Uterus (tissue), 4 donors: ENCODE measurements around the gene ANKRD13C. TPM values are rescaled to one million over a fixed set of nuclear protein-coding genes. Genes with fewer than 3 reads are reported as not detected.

ENCODE experiments used
- DNase-seq, 2 donors: peaks; one replicate each; pipeline ENCODE4 v3.0.0-alpha.2; 2019 to 2020
- H3K27ac ChIP-seq, 2 donors: fragments of 200-600 bp; sonication (generic); 1 replicate in 1 of 2; 2 replicates in 1 of 2; pipeline ENCODE4 v1.5.1; 2016 to 2018
- H3K27me3 ChIP-seq, 2 donors: fragments of 200-600 bp; sonication (generic); one replicate each; pipeline ENCODE4 v1.5.1; 2018 to 2019; ENCODE audit warnings: control low read depth in 1 of 2
- H3K36me3 ChIP-seq, 2 donors: fragments of 200-600 bp; sonication (generic); one replicate each; pipeline ENCODE4 v1.5.1; 2019; ENCODE audit warnings: control low read depth in 1 of 2
- H3K4me1 ChIP-seq, 2 donors: fragments of 200-600 bp; sonication (generic); one replicate each; pipeline ENCODE4 v1.5.1; 2018 to 2019; ENCODE audit warnings: control low read depth in 1 of 2
- H3K4me3 ChIP-seq, 2 donors: fragments of 200-600 bp; sonication (generic); 1 replicate in 1 of 2; 2 replicates in 1 of 2; pipeline ENCODE4 v1.5.1; 2018 to 2019; ENCODE audit warnings: mild to moderate bottlenecking in 1 of 2
- H3K9me3 ChIP-seq, 2 donors: fragments of 200-600 bp; sonication (generic); one replicate each; pipeline ENCODE4 v1.5.1; 2019; ENCODE audit warnings: control low read depth in 1 of 2
- POLR2A ChIP-seq, 2 donors: fragments of 450-650 bp; IDR thresholded peaks; one replicate each; pipeline ENCODE4 v1.6.1; 2016; ENCODE audit warnings: antibody characterized with exemption in 2 of 2, mild to moderate bottlenecking in 1 of 2, moderate library complexity in 1 of 2
- intact Hi-C: fragments of 100-400 bp; cut with DNase I; formaldehyde crosslinking; loops from one replicate; pipeline ENCODE4 v1.15.1; 2023; ENCODE audit warnings: low total_unique reads
- total RNA-seq, 4 donors: library from RNA; depleted of rRNA in 3 of 4; stranded (reverse); fragments of >200 nt in 3 of 4; gene quantifications; one replicate each; pipeline versions ENCODE4 v1.1.0 to v1.2.4, GENCODE V29; 2014 to 2023
- TF ChIP-seq, protein P1 (sequence below), 4 experiments: fragments of 200-600 bp in 2 of 4; fragments of 450-650 bp in 2 of 4; sonication (generic) in 2 of 4; IDR thresholded peaks; one replicate each; pipeline ENCODE4 v1.5.1; 2016 to 2019; ENCODE audit warnings: antibody characterized with exemption in 4 of 4, mild to moderate bottlenecking in 2 of 4, moderate library complexity in 1 of 4
- donor health status: DM: yes; HTN: yes; CAD: no.

Gene ANKRD13C
- total RNA-seq, 4 donors from 2014 or later: 28.7 to 59.5 (median 32.6) TPM

DNA sequence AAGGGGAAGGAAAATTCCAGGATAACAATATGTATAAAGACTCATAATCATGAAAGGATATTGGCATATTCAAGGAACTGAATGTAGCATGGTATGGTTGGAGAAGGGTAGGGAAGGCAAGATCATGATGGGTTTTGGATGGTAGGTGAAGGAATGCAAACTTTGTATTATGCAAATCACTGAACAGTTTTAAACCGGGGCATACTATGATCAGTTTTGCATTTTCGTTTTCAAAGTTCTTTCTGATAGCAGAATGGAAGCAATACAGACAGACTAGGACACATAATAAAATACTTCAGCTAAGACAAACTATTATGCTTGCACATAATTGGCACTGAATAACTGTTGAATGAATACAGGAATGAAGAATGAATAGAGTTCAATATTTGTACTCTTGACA is 42.1 kb upstream of the ANKRD13C start:
- Histone ChIP-seq H3K4me1 (no peaks in the 10 kb centered on the region), H3K9me3 (no peaks in the 10 kb centered on the region), H3K27me3 (no peaks in the 10 kb centered on the region), H3K36me3 (no peaks in the 10 kb centered on the region), H3K4me3 (no peak overlapping the region), H3K27ac (no peak overlapping the region)
- intact Hi-C loops: no loop called here
- DNase-seq: no peak
- TF ChIP-seq, protein P1, sequence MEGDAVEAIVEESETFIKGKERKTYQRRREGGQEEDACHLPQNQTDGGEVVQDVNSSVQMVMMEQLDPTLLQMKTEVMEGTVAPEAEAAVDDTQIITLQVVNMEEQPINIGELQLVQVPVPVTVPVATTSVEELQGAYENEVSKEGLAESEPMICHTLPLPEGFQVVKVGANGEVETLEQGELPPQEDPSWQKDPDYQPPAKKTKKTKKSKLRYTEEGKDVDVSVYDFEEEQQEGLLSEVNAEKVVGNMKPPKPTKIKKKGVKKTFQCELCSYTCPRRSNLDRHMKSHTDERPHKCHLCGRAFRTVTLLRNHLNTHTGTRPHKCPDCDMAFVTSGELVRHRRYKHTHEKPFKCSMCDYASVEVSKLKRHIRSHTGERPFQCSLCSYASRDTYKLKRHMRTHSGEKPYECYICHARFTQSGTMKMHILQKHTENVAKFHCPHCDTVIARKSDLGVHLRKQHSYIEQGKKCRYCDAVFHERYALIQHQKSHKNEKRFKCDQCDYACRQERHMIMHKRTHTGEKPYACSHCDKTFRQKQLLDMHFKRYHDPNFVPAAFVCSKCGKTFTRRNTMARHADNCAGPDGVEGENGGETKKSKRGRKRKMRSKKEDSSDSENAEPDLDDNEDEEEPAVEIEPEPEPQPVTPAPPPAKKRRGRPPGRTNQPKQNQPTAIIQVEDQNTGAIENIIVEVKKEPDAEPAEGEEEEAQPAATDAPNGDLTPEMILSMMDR (IDR thresholded peaks at IDR 0.05): no peak
- TF ChIP-seq POLR2A (IDR thresholded peaks at IDR 0.05): no peak

DNA sequence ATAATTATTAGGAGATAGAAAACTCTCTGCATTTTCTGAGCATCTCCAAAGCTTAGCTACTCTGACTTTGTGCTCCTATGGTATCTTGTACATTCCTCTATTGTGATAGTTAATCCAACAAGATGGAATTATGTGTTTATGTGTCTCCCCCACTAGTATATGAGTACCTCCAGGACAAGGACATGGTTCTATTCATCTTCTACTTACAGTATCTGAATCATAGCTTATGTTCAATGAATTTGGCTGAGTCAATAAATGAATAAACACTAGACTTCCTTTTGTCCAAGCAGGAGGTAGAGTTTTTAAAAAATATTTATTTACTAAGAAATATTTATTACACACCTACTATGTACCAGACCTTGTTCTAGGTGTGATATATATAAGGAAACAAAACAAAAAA is 38.1 kb upstream of the ANKRD13C start:
- DNase-seq: no peak
- TF ChIP-seq POLR2A (IDR thresholded peaks at IDR 0.05): no peak
- TF ChIP-seq, protein P1 (IDR thresholded peaks at IDR 0.05): no peak
- Histone ChIP-seq H3K36me3 (no peaks in the 10 kb centered on the region), H3K9me3 (no peaks in the 10 kb centered on the region), H3K4me1 (no peaks in the 10 kb centered on the region), H3K27ac (no peak overlapping the region), H3K4me3 (no peak overlapping the region), H3K27me3 (no peaks in the 10 kb centered on the region)
- intact Hi-C loops: no loop called here

DNA sequence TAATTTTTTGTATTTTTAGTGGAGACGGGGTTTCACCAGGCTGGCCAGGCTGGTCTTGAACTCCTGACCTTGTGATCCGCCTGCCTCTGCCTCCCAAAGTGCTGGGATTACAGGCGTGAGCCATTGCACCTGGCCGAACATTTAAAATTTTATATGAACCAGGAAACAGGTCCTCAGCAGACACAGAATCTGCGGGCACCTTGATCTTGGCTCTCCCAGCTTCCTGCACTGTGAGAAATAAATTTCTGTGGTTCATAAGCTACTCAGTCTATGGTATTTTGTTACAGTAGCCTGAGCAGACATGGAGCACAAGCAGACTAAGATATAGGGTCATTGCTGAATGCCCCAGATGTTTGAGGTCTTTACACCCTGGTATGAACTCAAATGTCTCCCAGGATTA is 33.0 kb upstream of the ANKRD13C start:
- H3K9me3 ChIP-seq: no peaks in the 10 kb centered on the region
- H3K4me3 ChIP-seq: no peak overlapping the region
- TF ChIP-seq, protein P1 (IDR thresholded peaks at IDR 0.05): no peak
- no peak for TF ChIP-seq POLR2A (IDR thresholded peaks at IDR 0.05)
- H3K4me1 ChIP-seq: no peaks in the 10 kb centered on the region
- intact Hi-C loops: no loop called here
- H3K27me3 ChIP-seq: no peaks in the 10 kb centered on the region
- H3K27ac ChIP-seq: no peak overlapping the region
- DNase-seq: no peak
- H3K36me3 ChIP-seq: no peaks in the 10 kb centered on the region

DNA sequence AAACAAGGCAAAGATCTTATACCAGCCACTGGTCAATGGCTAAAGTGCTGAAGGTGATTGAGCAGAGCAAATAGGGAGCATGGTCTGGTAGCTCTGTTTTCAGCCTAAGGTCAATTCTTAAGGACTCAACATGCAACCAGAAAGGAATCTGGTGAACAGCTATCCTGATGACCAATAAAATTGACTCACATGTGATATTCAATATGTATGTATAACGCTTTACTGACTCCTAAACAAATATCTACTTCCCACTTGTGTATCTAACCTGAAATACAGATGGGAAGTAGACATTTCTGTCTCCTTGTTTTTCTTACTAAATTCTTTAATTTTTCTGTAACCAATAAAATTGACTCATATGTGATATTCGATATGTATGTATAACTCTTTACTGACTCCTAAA is 31.6 kb upstream of the ANKRD13C start:
- no peaks in the 10 kb centered on the region for H3K36me3 ChIP-seq
- H3K4me1 ChIP-seq: no peaks in the 10 kb centered on the region
- H3K27me3 ChIP-seq: no peaks in the 10 kb centered on the region
- no peak for DNase-seq
- intact Hi-C loops: no loop called here
- no peaks in the 10 kb centered on the region for H3K9me3 ChIP-seq
- H3K4me3 ChIP-seq: no peak overlapping the region
- no peak overlapping the region for H3K27ac ChIP-seq
- TF ChIP-seq, protein P1 (IDR thresholded peaks at IDR 0.05): no peak
- no peak for TF ChIP-seq POLR2A (IDR thresholded peaks at IDR 0.05)

DNA sequence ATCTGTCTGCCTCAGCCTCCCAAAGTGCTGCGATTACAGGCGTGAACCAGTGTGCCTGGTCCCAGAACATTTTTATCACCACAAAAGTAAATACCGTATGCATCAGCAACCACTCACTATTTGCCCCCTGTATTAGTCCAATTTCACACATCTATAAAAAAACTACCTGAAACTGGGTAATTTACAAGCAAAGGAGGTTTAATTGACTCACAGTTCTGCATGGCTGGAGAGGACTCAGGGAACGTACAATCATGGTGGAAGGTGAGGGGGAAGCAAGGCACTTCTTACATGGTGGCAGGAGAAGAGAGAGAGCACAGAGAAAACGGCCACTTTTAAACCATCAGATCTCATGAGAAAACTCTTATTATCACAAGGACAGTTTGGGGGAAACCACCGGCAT is 31.0 kb upstream of the ANKRD13C start:
- Histone ChIP-seq H3K27me3 (no peaks in the 10 kb centered on the region), H3K27ac (no peak overlapping the region), H3K4me1 (no peaks in the 10 kb centered on the region), H3K36me3 (no peaks in the 10 kb centered on the region), H3K4me3 (no peak overlapping the region), H3K9me3 (no peaks in the 10 kb centered on the region)
- no peak for DNase-seq
- TF ChIP-seq, protein P1 (IDR thresholded peaks at IDR 0.05): no peak
- intact Hi-C loops: no loop called here
